Measurements from ENCODE around the gene SLC10A7.
A peak's percentile ranks its signal among the peaks of the same experiment; 100 is the strongest.

The SLC10A7 gene

DNA sequence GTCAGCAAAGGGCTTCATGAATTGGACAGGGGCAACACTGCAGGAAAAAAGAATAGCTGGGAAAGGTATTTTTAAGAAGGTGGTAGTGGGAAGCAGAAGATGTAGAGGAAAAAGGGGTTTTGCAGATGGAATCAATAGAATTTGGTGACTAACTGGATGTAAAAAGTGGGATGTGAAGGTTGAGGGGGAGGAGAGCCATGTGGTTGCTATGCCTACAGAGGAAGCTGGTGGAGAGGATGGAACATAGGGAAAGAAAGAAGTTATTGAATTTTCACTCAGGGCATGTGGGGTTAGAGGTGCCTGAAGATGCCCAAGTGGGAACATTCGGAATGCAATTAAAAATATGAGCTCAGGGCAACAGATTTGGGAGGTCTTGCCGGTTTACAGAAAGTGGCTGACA is 274.4 kb downstream of the SLC10A7 start:
- DNase-seq, result no peak

- no peak for DNase-seq
Observed at GRCh38 chr4:146246381-146246780, 275.4 kb downstream of the SLC10A7 start.

DNA sequence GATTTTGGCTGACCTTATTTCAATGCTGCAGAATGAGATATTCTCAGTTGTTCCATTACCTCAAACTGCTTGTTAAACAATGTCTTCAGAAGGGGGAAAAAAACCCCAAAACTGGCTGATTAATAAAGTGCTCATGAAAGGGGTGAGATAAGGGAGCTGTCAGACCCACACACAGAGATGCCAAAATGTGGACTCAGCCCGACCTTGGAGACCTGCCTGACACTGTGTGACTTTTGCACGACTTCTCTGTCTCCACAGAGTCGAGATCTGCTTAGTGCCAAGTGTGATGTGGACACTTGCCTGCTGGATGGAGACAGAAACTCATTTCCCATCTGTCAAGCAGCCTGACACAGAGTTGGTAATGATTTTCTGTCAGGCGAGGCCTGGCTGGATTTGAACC is 275.9 kb downstream of the SLC10A7 start:
- no peak for DNase-seq

- no peak for DNase-seq
Observed at GRCh38 chr4:146245246-146245645, 276.5 kb downstream of the SLC10A7 start.

DNA sequence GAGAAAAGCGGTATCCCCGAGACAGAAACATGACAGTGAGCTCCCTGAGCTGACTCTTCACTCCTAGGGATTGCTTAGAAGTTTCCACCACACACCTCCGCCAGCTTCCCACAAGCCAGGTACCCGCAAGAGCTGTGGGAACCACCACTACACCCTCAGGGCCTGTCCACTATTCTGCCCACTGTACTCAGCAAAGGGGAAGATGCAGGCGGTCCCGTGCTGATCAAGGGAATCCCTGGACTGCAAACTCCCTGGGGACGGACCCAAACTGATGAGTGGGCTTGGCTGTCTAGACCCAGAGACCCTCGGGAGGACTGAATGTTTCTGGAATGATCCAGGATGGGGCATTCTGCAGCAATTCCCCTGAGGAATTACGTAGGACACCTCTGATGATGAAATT is 277.2 kb downstream of the SLC10A7 start:
- DNase-seq, result no peak

DNA sequence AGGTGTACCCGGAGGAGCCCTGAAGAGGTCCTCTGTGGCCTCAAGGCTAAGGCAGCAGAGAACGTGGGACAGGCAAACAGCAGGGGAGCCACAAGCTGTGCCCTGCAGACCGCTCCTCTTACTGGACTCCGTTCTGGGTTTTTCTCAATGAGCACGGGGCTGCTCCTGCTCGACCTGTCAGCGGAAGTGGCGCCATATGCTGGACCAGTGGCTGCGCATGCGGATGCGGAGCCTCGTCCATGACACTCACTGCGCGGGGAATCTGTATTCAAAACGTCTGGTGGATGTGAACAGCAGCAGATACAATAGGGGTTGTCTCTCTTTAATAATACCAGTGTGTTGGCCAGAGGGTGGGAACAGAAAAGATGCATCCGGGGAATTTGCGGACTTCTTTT is 277.9 kb downstream of the SLC10A7 start:
- no peak for DNase-seq

DNA sequence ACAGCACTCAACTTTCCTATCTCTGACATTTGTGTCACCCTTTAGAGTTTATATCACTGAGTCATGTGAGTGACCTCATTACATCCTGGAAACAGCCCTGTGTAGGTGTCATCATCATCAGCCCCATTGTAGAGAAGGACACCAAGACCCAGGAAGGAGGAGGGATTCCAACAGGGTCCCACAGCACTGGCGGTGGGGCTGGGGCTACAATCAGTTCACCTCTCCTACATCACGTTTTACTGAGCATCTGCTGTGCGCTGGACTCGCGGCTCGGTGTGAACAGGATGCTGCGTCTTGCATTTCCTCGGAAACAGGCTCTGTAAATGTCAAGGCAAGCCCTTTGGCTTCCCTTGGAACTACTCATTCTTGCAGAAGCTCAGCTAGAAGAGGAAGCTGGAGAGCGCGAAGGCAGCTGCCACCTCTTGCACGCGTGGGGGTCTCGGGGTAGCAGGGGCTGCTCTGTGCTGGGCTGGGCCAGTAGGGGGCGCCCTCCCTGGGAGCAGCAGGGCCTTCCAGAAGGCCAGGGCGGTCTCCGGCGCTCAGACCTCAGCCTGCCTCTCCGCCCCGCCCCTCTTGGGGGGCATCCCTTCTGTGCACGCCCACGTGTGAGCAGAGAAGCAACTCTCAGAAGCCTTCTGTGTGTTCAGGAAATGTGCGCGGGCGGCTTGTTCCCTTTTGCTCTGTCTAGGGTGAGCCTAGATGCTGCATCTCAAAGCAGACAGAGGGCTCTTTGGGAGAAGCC is 278.4 kb downstream of the SLC10A7 start:
- peak; percentile 23 for DNase-seq

GRCh38 chr4:146238107-146238506 is 283.6 kb downstream of the SLC10A7 start:
- DNase-seq, result no peak

GRCh38 chr4:146237092-146237491 is 284.6 kb downstream of the SLC10A7 start:
- DNase-seq, result no peak

DNA sequence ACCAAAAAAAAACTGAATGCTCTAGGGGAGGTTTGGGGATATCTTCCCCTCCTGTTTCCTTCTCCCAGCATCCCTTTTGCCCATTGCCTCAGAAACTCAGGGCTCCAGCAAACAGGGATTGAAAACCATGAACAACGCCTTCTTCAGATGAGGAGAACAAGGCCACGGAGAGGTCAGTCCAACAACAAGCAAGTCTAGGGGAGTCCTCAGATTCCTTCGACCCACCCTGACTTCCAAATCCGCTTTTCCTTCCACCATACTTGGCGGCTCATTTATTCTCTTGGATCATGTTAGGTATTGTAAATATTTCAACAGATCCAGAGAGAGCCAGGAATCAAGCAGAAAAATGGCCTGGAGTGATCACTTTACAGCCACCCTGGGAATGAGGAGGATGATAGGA is 285.5 kb downstream of the SLC10A7 start:
- DNase-seq, result no peak

- peak; percentile 29 for DNase-seq
Observed at GRCh38 chr4:146235654-146236177, 286.0 kb downstream of the SLC10A7 start.

GRCh38 chr4:146232131-146232722 is 289.5 kb downstream of the SLC10A7 start:
- DNase-seq, result no peak

DNA sequence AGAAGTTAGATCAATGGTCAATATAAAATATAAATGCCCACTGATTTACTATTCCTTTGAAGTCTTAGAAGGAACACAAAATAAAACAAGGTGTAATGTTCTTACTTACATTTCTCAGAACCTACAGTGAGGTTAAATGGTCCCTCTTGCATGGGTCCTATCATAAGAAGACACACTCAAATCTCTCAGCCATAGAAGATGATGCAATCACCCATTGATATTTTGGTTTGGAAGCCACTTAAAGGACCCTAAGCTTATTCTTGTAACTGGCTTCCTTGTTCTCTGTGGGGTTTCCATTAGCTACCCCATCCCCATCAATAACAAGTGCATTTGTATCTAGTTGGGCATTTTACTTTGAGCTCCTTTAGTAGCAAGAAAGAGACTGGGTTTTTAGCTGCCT is 292.3 kb downstream of the SLC10A7 start:
- no peak for DNase-seq

GRCh38 chr4:146224326-146224966 is 297.3 kb downstream of the SLC10A7 start:
- no peak for DNase-seq

GRCh38 chr4:146222313-146222712 is 299.4 kb downstream of the SLC10A7 start:
- no peak for DNase-seq

GRCh38 chr4:146214238-146214637 is 307.5 kb downstream of the SLC10A7 start, which contains the start of gene REELD1:
TSS of gene REELD1 (plus strand) at chr4:146214538. CDS start at chr4:146216953, 2,415 bp downstream.
- DNase-seq, result no peak

DNA sequence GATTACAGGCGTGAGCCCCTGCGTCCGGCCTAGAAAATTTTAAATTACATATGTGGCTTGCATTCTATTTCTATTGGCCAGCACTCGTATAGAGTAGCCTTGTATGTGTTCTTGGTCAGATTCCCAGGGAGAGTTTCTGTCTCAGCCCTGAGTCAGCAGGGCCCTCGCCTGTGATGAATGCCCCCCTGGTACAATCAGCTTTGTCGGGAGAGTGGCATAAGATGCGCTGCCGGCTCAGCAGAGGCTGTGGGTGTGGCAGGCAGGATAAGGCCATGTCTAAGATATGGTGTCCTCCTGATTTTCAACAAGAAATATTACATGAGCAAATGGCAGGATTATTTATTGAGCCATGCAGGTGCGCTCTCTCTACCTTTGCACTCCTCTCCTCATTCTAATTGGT is 309.0 kb downstream of the SLC10A7 start:
- DNase-seq, result no peak

DNA sequence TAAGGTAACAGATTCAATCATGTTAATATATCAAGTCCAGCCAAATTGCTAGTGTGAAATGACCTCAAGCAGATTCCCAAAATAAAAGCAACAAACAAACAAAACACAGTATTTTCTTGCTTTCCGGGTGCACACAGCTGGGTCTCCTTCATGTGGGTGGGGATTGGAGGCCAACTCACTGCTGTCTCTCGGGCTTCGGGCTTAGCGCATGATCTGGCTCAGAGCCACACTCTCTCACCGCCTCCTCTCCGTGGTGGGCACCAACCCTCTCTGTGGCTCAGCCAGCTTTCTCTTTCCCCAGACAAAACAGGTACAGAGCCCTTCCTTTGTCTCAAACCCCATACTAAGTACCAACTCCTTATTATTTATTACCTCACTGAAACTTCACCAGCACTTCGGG is 310.3 kb downstream of the SLC10A7 start:
- no peak for DNase-seq

- DNase-seq, result no peak
Observed at GRCh38 chr4:146210890-146211289, 310.9 kb downstream of the SLC10A7 start.

- no peak for DNase-seq
Observed at GRCh38 chr4:146207410-146207809, 314.3 kb downstream of the SLC10A7 start.

All from CD4-positive, alpha-beta T cell treated with Interleukin-15 for 1 hour (primary cell).